Neural cell (in vitro differentiated cells): Measurements from ENCODE around the gene STRADA. TPM values are rescaled to one million over a fixed set of nuclear protein-coding genes. Genes with fewer than 3 reads are reported as not detected.

Experiments used
- H2AFZ ChIP-seq: fragments of 200-600, 300-800 bp; sonication (generic), shearing (Covaris generic); 2 replicates; pipeline ENCODE4 v1.6.0; 2014; ENCODE audit warnings: low read depth, mild to moderate bottlenecking, antibody characterized with exemption, low read length, moderate library complexity
- H3F3A ChIP-seq: fragments of 200-600 bp; shearing (Covaris generic); 2 replicates; pipeline ENCODE4 v1.6.1; 2016; ENCODE audit warnings: mild to moderate bottlenecking, moderate library complexity, mixed read lengths, antibody characterized with exemption, low read length; ENCODE audit not compliant: insufficient read depth, poor library complexity, severe bottlenecking
- H3K27ac ChIP-seq: fragments of 200-600, 300-800 bp; sonication (generic), shearing (Covaris generic); 2 replicates; pipeline ENCODE4 v1.5.1; 2014; ENCODE audit warnings: mild to moderate bottlenecking, low read length, moderate library complexity
- H3K27me3 ChIP-seq: fragments of 300-800, 200-600 bp; sonication (generic), shearing (Covaris generic); 2 replicates; pipeline ENCODE4 v1.6.0; 2014; ENCODE audit warnings: mild to moderate bottlenecking, low read depth, low read length, moderate library complexity; ENCODE audit not compliant: insufficient read depth
- H3K36me3 ChIP-seq: fragments of 300-800, 200-600 bp; sonication (generic), shearing (Covaris generic); 2 replicates; pipeline ENCODE4 v1.5.1; 2014; ENCODE audit warnings: mild to moderate bottlenecking, antibody characterized with exemption, low read length, moderate library complexity; ENCODE audit not compliant: insufficient read depth
- H3K4me2 ChIP-seq: fragments of 300-800, 200-600 bp; sonication (generic), shearing (Covaris generic); 2 replicates; pipeline ENCODE4 v1.6.0; 2014; ENCODE audit warnings: mild to moderate bottlenecking, low read length
- H3K4me3 ChIP-seq: fragments of 300-800, 200-600 bp; sonication (generic), shearing (Covaris generic); 2 replicates; pipeline ENCODE4 v1.5.1; 2014; ENCODE audit warnings: mild to moderate bottlenecking, low read length, moderate library complexity
- H3K79me2 ChIP-seq: fragments of 200-600 bp; shearing (Covaris generic); replicated peaks from 2 replicates; pipeline ENCODE4 v1.6.0; 2014; ENCODE audit warnings: mild to moderate bottlenecking, low read length, moderate library complexity; ENCODE audit not compliant: insufficient read depth
- H3K9ac ChIP-seq: fragments of 300-800, 200-600 bp; sonication (generic), shearing (Covaris generic); 2 replicates; pipeline ENCODE4 v1.6.1; 2016; ENCODE audit warnings: mild to moderate bottlenecking, low read length, mixed read lengths
- H3K9me2 ChIP-seq: fragments of 200-600 bp; shearing (Covaris generic); 2 replicates; pipeline ENCODE4 v1.6.1; 2016; ENCODE audit warnings: mild to moderate bottlenecking, low read length, mixed read lengths; ENCODE audit not compliant: insufficient read depth
- H3K9me3 ChIP-seq: fragments of 200-600, 300-800 bp; sonication (generic), shearing (Covaris generic); 2 replicates; pipeline ENCODE4 v1.6.1; 2016; ENCODE audit warnings: mild to moderate bottlenecking, mixed run types, low read length, moderate library complexity, mixed read lengths
- H4K20me1 ChIP-seq: fragments of 200-600 bp; shearing (Covaris generic); 2 replicates; pipeline ENCODE4 v1.6.1; 2016; ENCODE audit warnings: mild to moderate bottlenecking, mixed run types; ENCODE audit not compliant: insufficient read depth
- EP300 ChIP-seq: fragments of 450-650 bp; conservative IDR thresholded peaks from 2 replicates; pipeline ENCODE4 v1.6.1; 2014; ENCODE audit warnings: antibody characterized with exemption, mild to moderate bottlenecking, moderate library complexity; ENCODE audit not compliant: poor library complexity, severe bottlenecking
- EZH2 ChIP-seq: fragments of 200-600, 300-800 bp; shearing (Covaris generic), sonication (generic); IDR thresholded peaks from 2 replicates; pipeline ENCODE4 v1.6.1; 2014; ENCODE audit warnings: antibody characterized with exemption, low read length, borderline replicate concordance, mild to moderate bottlenecking; ENCODE audit not compliant: insufficient read depth, poor library complexity, severe bottlenecking
- MXI1 ChIP-seq: fragments of 450-650 bp; conservative IDR thresholded peaks from 2 replicates; pipeline ENCODE4 v1.6.1; 2014; ENCODE audit warnings: antibody characterized with exemption, mild to moderate bottlenecking; ENCODE audit not compliant: poor library complexity, severe bottlenecking
- POLR2AphosphoS5 ChIP-seq: IDR thresholded peaks from 2 replicates; pipeline ENCODE4 v1.6.1; 2012
- RAD21 ChIP-seq: fragments of 450-650 bp; conservative IDR thresholded peaks from 2 replicates; pipeline ENCODE4 v1.6.1; 2014; ENCODE audit warnings: antibody characterized with exemption, mild to moderate bottlenecking, moderate library complexity
- SMC3 ChIP-seq: fragments of 450-650 bp; conservative IDR thresholded peaks from 2 replicates; pipeline ENCODE4 v1.6.1; 2014; ENCODE audit warnings: antibody characterized with exemption, mild to moderate bottlenecking, moderate library complexity; ENCODE audit not compliant: poor library complexity
- TAF1 ChIP-seq: IDR thresholded peaks from 2 replicates; pipeline ENCODE4 v1.6.1; 2012; ENCODE audit warnings: low read depth
- polyA plus RNA-seq: library from polyadenylated mRNA; depleted of rRNA; stranded (reverse); fragments of >200 nt; gene quantifications from 2 replicates; pipeline ENCODE4 v1.2.3, GENCODE V29; 2014
- TF ChIP-seq, protein P1 (sequence below): fragments of 450-650 bp; IDR thresholded peaks from 2 replicates; pipeline ENCODE4 v1.5.1; 2014; ENCODE audit warnings: antibody characterized with exemption, mild to moderate bottlenecking, moderate library complexity; ENCODE audit not compliant: poor library complexity, severe bottlenecking
- TF ChIP-seq, protein P2 (sequence below): IDR thresholded peaks from 2 replicates; pipeline ENCODE4 v1.6.1; 2012; ENCODE audit warnings: borderline replicate concordance

The STRADA gene
- polyA plus RNA-seq, 1 donor from 2014 or later = 18.4 TPM

DNA sequence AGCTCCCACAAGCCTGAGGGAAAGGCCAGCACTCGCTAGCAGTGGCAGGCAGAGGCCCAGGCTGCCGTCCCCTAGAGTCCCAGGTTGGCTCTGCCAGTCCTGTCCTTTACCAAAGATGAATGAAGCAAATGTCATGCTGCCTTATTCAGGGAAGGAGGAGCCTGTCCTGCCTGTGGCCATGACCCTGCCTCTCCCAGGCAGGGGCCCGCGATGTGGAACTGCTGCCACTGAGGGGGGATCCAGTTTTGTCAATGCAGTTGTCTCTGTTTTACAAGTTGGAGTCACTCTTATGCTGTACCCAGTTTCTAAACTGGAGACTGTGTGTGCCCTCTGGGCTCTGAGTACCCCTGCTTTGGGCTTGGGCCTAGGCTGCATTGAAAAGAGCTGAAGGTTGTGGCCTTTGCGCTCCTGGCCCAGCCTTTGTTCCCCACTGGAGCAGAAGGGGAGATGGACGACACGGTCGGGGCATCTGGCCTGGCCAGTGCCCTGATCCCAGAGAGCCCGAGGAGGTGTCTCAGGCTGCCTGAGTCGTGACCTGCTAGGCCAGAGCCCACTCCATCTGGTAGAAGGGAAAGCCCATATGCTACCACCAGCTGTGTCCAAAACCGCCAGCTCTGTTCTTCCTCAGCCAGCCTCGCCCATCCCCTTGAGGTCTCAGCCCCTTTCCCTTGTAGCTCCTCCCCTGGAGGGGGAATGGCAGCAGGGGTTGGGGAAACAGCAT lies 47.2 kb downstream of the STRADA start:
- H3F3A ChIP-seq = no peaks in the 10 kb centered on the region
- no peaks in the 10 kb centered on the region for H4K20me1 ChIP-seq
- TF ChIP-seq SMC3 (no peak), MXI1 (no peak), EP300 (no peak), RAD21 (no peak), EZH2 (no peak)
- TF ChIP-seq, protein P1, sequence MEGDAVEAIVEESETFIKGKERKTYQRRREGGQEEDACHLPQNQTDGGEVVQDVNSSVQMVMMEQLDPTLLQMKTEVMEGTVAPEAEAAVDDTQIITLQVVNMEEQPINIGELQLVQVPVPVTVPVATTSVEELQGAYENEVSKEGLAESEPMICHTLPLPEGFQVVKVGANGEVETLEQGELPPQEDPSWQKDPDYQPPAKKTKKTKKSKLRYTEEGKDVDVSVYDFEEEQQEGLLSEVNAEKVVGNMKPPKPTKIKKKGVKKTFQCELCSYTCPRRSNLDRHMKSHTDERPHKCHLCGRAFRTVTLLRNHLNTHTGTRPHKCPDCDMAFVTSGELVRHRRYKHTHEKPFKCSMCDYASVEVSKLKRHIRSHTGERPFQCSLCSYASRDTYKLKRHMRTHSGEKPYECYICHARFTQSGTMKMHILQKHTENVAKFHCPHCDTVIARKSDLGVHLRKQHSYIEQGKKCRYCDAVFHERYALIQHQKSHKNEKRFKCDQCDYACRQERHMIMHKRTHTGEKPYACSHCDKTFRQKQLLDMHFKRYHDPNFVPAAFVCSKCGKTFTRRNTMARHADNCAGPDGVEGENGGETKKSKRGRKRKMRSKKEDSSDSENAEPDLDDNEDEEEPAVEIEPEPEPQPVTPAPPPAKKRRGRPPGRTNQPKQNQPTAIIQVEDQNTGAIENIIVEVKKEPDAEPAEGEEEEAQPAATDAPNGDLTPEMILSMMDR = no peak
- no peaks in the 10 kb centered on the region for H3K27me3 ChIP-seq
- H3K27ac ChIP-seq = no peak overlapping the region
- H3K4me3 ChIP-seq = no peak overlapping the region
- no peaks in the 10 kb centered on the region for H3K36me3 ChIP-seq
- no peak overlapping the region for H2AFZ ChIP-seq
- no peaks in the 10 kb centered on the region for H3K9me3 ChIP-seq
- no peaks in the 10 kb centered on the region for H3K9me2 ChIP-seq
- no peak overlapping the region for H3K9ac ChIP-seq
- H3K4me2 ChIP-seq = no peak overlapping the region
- peaks cover 3% of the 10 kb centered on the region for H3K79me2 ChIP-seq

DNA sequence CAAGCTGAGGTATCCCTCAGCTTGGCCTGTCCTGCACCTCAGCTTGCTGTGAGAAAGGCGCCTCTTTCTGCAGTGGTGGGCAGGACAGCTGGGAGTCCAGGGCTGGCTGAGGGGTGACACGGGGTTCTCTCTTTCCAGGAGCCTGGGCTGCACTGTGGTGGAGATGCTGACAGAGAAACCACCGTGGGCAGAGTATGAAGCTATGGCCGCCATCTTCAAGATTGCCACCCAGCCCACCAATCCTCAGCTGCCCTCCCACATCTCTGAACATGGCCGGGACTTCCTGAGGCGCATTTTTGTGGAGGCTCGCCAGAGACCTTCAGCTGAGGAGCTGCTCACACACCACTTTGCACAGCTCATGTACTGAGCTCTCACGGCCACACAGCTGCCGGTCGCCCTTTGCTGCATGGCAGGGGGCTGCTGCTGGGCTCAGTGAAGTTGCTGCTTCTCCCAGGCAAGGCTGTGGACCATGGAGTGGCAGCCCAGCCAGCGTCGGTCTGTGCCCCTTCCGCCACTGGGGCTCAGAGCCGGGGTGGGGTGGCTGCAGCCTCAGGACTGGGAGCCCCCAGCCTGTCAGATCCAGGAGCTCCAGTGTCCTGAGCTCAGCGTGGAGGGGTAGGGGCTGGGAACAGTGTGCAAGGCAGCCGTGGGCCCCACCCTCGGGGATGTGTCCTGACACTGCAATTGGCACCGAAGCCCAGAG lies 48.0 kb downstream of the STRADA start:
- no peaks in the 10 kb centered on the region for H3K9me2 ChIP-seq
- TF ChIP-seq RAD21 = no peak
- no peaks in the 10 kb centered on the region for H3K79me2 ChIP-seq
- H3K27me3 ChIP-seq = no peaks in the 10 kb centered on the region
- no peaks in the 10 kb centered on the region for H4K20me1 ChIP-seq
- no peaks in the 10 kb centered on the region for H3K36me3 ChIP-seq
- H3K4me2 ChIP-seq = no peak overlapping the region
- H3K27ac ChIP-seq = no peak overlapping the region
- H3K4me3 ChIP-seq = no peak overlapping the region
- H2AFZ ChIP-seq = no peak overlapping the region
- H3K9ac ChIP-seq = no peak overlapping the region
- no peaks in the 10 kb centered on the region for H3K9me3 ChIP-seq
- H3F3A ChIP-seq = no peaks in the 10 kb centered on the region

DNA sequence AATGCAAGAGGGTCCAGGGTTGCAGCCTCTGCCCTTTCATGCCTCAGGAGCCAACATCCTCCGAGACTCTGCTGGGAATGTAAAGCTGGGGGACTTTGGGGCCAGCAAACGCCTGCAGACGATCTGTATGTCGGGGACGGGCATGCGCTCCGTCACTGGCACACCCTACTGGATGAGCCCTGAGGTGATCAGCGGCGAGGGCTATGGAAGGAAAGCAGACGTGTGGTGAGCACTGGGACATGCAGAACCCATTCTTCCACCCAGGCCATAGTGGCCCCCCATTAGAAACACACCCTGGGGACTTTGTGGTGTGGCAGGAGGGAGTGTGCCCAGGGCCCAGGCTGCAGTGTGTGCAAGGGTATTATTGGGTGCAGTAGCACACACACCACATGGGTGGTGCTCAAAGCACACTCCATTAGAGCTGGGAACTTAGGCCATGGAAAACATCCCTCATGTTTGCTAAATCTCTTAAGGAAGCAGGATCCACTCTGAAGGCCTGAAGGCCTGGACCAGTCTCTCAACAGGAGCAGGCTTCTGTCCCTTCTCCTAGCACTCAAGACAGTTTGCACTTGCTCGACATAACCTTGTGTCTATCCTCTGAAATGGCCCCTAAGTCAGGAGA lies 49.3 kb downstream of the STRADA start:
- no peak overlapping the region for H3K9ac ChIP-seq
- no peaks in the 10 kb centered on the region for H4K20me1 ChIP-seq
- H3K9me2 ChIP-seq = no peaks in the 10 kb centered on the region
- no peak overlapping the region for H2AFZ ChIP-seq
- no peaks in the 10 kb centered on the region for H3K79me2 ChIP-seq
- no peak overlapping the region for H3K4me2 ChIP-seq
- H3K27ac ChIP-seq = no peak overlapping the region
- no peaks in the 10 kb centered on the region for H3K9me3 ChIP-seq
- no peaks in the 10 kb centered on the region for H3F3A ChIP-seq
- no peaks in the 10 kb centered on the region for H3K27me3 ChIP-seq
- H3K36me3 ChIP-seq = no peaks in the 10 kb centered on the region
- no peak overlapping the region for H3K4me3 ChIP-seq
- TF ChIP-seq, protein P1 = no peak
- TF ChIP-seq, protein P2, sequence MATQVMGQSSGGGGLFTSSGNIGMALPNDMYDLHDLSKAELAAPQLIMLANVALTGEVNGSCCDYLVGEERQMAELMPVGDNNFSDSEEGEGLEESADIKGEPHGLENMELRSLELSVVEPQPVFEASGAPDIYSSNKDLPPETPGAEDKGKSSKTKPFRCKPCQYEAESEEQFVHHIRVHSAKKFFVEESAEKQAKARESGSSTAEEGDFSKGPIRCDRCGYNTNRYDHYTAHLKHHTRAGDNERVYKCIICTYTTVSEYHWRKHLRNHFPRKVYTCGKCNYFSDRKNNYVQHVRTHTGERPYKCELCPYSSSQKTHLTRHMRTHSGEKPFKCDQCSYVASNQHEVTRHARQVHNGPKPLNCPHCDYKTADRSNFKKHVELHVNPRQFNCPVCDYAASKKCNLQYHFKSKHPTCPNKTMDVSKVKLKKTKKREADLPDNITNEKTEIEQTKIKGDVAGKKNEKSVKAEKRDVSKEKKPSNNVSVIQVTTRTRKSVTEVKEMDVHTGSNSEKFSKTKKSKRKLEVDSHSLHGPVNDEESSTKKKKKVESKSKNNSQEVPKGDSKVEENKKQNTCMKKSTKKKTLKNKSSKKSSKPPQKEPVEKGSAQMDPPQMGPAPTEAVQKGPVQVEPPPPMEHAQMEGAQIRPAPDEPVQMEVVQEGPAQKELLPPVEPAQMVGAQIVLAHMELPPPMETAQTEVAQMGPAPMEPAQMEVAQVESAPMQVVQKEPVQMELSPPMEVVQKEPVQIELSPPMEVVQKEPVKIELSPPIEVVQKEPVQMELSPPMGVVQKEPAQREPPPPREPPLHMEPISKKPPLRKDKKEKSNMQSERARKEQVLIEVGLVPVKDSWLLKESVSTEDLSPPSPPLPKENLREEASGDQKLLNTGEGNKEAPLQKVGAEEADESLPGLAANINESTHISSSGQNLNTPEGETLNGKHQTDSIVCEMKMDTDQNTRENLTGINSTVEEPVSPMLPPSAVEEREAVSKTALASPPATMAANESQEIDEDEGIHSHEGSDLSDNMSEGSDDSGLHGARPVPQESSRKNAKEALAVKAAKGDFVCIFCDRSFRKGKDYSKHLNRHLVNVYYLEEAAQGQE = no peak
- TF ChIP-seq EP300 (no peak), MXI1 (no peak), EZH2 (no peak), RAD21 (no peak), POLR2AphosphoS5 (no peak), SMC3 (no peak), TAF1 (no peak)
